SJSA1 (cell line): ENCODE results near the gene FGD6. TPM values are rescaled to one million over a fixed set of nuclear protein-coding genes. Genes with fewer than 3 reads are reported as not detected.

Experiments used
- DNase-seq, 2 experiments: peaks; one replicate each; pipeline ENCODE4 v3.0.0-alpha.2; 2015 to 2020; ENCODE audit warnings: low spot score in 2 of 2, low read depth in 1 of 2
- H3K27ac ChIP-seq: fragments of 250-450 bp; sonication (Bioruptor Pico); 2 replicates; pipeline ENCODE4 v1.5.1; 2020; ENCODE audit warnings: mild to moderate bottlenecking, moderate library complexity
- H3K27me3 ChIP-seq: fragments of 250-450 bp; sonication (Bioruptor Pico); replicated peaks from 2 replicates; pipeline ENCODE4 v1.5.1; 2020; ENCODE audit warnings: mild to moderate bottlenecking, moderate library complexity
- H3K36me3 ChIP-seq: fragments of 250-450 bp; sonication (Bioruptor Pico); 2 replicates; pipeline ENCODE4 v1.5.1; 2020; ENCODE audit warnings: mild to moderate bottlenecking
- H3K4me1 ChIP-seq: fragments of 250-450 bp; sonication (Bioruptor Pico); replicated peaks from 2 replicates; pipeline ENCODE4 v1.6.1; 2021; ENCODE audit warnings: mild to moderate bottlenecking
- H3K4me3 ChIP-seq: fragments of 250-450 bp; sonication (Bioruptor Pico); 2 replicates; pipeline ENCODE4 v1.5.1; 2020; ENCODE audit warnings: mild to moderate bottlenecking
- H3K9me3 ChIP-seq: fragments of 250-450 bp; sonication (Bioruptor Pico); replicated peaks from 2 replicates; pipeline ENCODE4 v1.5.1; 2020; ENCODE audit warnings: mild to moderate bottlenecking
- total RNA-seq: library from RNA; depleted of rRNA; stranded (reverse); fragments of >200 nt; shearing (Covaris generic); gene quantifications from 2 replicates; pipeline ENCODE4 v1.2.3, GENCODE V29; 2014; rRNA removed

Gene FGD6
- total RNA-seq, result 8.2 and 8.5 TPM in 2 replicates

DNA sequence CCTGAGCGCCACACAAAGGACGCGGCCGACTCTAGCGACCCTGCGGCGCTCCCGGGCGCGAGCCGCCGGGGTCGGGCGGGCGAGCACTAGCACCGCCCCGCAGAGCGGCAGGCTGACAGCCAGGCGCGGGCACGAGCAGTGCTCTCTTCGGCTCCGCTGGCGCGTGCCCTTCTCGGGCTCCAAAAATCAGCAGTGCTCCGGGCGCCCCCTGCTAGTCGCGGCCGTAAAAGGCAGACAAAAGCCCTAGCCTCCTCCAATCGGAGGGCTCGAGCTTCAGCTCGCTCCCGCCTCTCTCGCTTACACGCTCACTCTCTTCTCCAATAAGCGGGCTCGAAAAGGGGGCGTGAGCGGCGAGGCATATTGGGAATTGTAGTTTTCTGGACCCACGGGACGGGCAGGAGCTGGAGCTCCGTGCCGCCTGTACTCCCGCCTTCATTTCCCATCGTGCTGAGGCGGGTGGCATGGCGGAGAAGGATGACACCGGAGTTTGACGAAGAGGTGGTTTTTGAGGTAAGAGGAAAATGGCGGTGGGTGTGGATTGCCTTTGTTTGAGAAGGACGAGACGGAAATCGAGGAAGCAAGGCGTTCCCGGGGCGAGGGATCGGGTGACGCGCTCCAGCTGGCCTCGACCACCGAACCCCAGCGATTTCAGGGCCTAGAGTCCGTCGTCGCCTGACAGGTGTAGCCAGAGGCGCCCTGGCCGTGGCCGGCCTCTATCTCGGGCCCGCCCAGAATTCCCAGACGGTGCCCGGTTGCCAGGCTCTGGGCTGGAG lies at the start of gene FGD6, which contains the start of gene VEZT:
TSS of gene FGD6 (minus strand) at position 91 of the 773 bp plus-strand sequence. CDS start 227 bp downstream, outside the sequence.
TSS of gene VEZT (plus strand) at position 431 of the 773 bp plus-strand sequence. CDS start at position 475, 44 bp downstream.
- Histone ChIP-seq H3K27me3 (no peaks in the 10 kb centered on the region), H3K4me1 (peaks cover 19% of the 10 kb centered on the region; the same call in 1 of the 2 replicates), H3K9me3 (no peaks in the 10 kb centered on the region), H3K4me3 (peak within 1 kb of the TSS; percentile 72), H3K27ac (peak within 1 kb of the TSS; percentile 70), H3K36me3 (peaks cover 3% of the 10 kb centered on the region)
- peak; percentile 99 to 100 for DNase-seq

GRCh38 chr12:95266254-95266653 lies 49.0 kb upstream of the FGD6 start:
- Histone ChIP-seq H3K9me3 (no peaks in the 10 kb centered on the region), H3K4me1 (no peaks in the 10 kb centered on the region), H3K4me3 (no peak overlapping the region), H3K27ac (no peak overlapping the region), H3K36me3 (peaks cover 51% of the 10 kb centered on the region), H3K27me3 (no peaks in the 10 kb centered on the region)
- no peak for DNase-seq

GRCh38 chr12:95265765-95266164 lies 48.5 kb upstream of the FGD6 start:
- DNase-seq, result no peak
- no peaks in the 10 kb centered on the region for H3K27me3 ChIP-seq
- no peak overlapping the region for H3K4me3 ChIP-seq
- H3K9me3 ChIP-seq, result no peaks in the 10 kb centered on the region
- H3K27ac ChIP-seq, result no peak overlapping the region
- H3K4me1 ChIP-seq, result no peaks in the 10 kb centered on the region
- H3K36me3 ChIP-seq, result peaks cover 49% of the 10 kb centered on the region

- Histone ChIP-seq H3K4me3 (no peak overlapping the region), H3K9me3 (no peaks in the 10 kb centered on the region), H3K36me3 (peaks cover 46% of the 10 kb centered on the region), H3K27ac (no peak overlapping the region), H3K27me3 (no peaks in the 10 kb centered on the region), H3K4me1 (peaks cover 5% of the 10 kb centered on the region)
- DNase-seq, result no peak
Observed at GRCh38 chr12:95262808-95263207, 45.5 kb upstream of the FGD6 start.

- Histone ChIP-seq H3K36me3 (peaks cover 48% of the 10 kb centered on the region), H3K4me1 (peaks cover 13% of the 10 kb centered on the region), H3K9me3 (no peaks in the 10 kb centered on the region), H3K27ac (no peak overlapping the region), H3K27me3 (no peaks in the 10 kb centered on the region), H3K4me3 (no peak overlapping the region)
- DNase-seq, result no peak
Observed at GRCh38 chr12:95261109-95261508, 43.8 kb upstream of the FGD6 start.

GRCh38 chr12:95259368-95259767 lies 42.1 kb upstream of the FGD6 start:
- H3K36me3 ChIP-seq, result peaks cover 62% of the 10 kb centered on the region
- H3K9me3 ChIP-seq, result no peaks in the 10 kb centered on the region
- no peak overlapping the region for H3K4me3 ChIP-seq
- H3K27me3 ChIP-seq, result no peaks in the 10 kb centered on the region
- no peak overlapping the region for H3K27ac ChIP-seq
- peaks cover 13% of the 10 kb centered on the region for H3K4me1 ChIP-seq
- DNase-seq, result no peak

DNA sequence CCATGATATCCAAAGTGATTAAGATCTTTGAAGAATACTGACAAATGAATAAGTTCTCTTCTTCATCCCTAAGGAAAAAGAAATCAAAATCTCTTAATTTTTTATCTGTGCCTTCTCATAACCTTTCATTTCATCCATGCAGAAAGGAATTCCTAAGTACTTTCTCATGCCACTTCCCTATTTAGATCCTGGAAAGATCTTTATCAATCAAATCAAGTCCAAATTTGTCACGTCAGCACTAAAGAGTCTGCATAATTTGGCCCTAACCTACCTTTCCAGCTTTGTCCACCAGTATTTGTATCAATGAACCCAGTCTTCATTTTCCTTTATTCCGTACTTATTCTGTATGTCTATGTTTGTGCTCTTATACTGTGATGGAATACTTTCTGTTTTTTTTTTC lies 41.5 kb upstream of the FGD6 start:
- Histone ChIP-seq H3K36me3 (peaks cover 63% of the 10 kb centered on the region), H3K4me1 (peaks cover 13% of the 10 kb centered on the region), H3K27ac (no peak overlapping the region), H3K4me3 (no peak overlapping the region), H3K9me3 (no peaks in the 10 kb centered on the region), H3K27me3 (no peaks in the 10 kb centered on the region)
- DNase-seq, result no peak

DNA sequence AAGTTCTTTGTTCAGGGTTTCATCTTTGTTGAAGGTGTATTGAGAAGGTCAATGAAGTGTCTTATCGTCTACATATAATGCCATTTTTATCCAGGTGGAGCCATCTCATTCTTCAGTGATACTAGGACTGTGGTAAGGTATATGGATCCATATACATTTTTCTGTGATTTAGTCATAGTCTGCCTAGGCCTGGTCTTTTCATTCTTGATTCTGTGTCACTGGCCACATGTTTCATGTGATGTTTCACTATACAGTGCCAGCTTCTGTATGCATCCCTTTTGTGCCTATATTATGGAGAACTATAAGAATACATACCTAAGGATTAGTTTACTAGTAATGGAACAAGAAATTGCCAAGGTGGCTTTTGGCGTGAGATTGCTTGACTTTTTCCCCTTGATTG lies 40.9 kb upstream of the FGD6 start:
- peak overlapping the region; percentile 29; the same call in 1 of the 2 replicates for H3K27ac ChIP-seq
- no peak for DNase-seq

DNA sequence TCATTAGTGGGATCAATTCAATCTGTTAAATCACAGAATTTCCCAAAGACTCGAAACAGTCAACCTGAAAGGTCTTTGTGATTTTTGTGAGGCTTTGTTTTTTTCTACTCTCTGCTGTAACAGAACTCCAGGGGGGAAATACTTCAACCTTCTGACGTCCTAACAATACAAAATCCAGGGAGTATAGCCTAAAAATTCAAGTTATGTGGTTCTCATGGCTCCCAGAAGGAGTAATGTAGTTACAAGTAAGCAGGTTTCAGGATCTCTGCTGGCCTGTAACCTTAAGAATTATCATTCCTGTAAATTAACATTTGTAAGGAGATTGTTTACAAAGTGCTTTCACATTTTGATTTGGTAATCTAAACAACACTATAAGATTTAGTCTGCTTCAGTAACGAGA lies 40.3 kb upstream of the FGD6 start:
- Histone ChIP-seq H3K9me3 (no peaks in the 10 kb centered on the region), H3K27ac (peak overlapping the region; percentile 29), H3K36me3 (peaks cover 57% of the 10 kb centered on the region), H3K27me3 (no peaks in the 10 kb centered on the region), H3K4me3 (no peak overlapping the region), H3K4me1 (peaks cover 13% of the 10 kb centered on the region)
- peak in 1 of 2 experiments; percentile 23 for DNase-seq

More for the DNA sequence above, 40.9 kb upstream of the FGD6 start:
- Histone ChIP-seq H3K4me3 (no peak overlapping the region), H3K4me1 (peaks cover 13% of the 10 kb centered on the region), H3K9me3 (no peaks in the 10 kb centered on the region), H3K27me3 (no peaks in the 10 kb centered on the region), H3K36me3 (peaks cover 60% of the 10 kb centered on the region)

DNA sequence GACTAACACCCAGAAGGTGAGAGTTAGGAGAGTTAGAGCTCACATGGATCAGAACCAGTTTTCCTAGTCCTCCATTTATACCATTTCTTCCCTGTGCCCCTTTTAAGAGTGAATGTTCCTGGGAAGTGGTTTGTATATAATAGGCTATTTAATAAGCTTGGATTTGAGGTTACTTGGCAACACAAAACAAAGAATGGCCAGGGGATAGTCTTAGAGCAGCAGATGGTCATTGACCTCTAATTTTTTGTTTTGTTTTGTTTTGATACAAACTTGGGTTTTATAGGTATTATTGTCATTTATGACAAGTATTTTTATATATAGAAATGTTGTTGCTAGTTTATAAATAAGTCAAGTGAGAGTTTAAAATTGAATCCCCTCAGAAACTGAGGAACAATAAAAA lies 36.1 kb upstream of the FGD6 start:
- no peaks in the 10 kb centered on the region for H3K9me3 ChIP-seq
- no peaks in the 10 kb centered on the region for H3K27me3 ChIP-seq
- DNase-seq, result no peak
- H3K36me3 ChIP-seq, result peaks cover 54% of the 10 kb centered on the region
- peaks cover 25% of the 10 kb centered on the region for H3K4me1 ChIP-seq
- H3K4me3 ChIP-seq, result no peak overlapping the region
- no peak overlapping the region for H3K27ac ChIP-seq

GRCh38 chr12:95248604-95249360 lies 31.5 kb upstream of the FGD6 start:
- Histone ChIP-seq H3K9me3 (no peaks in the 10 kb centered on the region), H3K27ac (peak overlapping the region; percentile 19; the same call in 1 of the 2 replicates)
- DNase-seq, result peak in 1 of 2 experiments; percentile 33

DNA sequence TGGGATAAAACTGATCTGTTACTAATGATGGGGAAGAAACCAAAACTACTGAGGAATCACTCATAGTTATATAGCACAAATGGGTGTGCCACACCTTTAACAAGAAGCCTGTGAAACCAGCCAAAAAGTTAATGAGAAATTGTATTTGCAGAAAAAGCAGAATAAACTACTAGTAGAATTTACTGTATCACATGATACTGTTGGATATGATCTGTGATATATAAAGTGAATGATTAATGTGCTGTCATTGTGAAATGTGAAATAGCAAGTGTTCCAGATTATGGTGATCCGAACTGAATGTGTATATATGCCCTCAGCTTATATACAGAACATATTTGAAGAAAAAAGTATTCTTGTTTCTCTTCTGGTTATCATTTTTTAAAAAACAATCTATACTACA lies 30.8 kb upstream of the FGD6 start:
- Histone ChIP-seq H3K9me3 (no peaks in the 10 kb centered on the region), H3K4me1 (peaks cover 37% of the 10 kb centered on the region), H3K27me3 (no peaks in the 10 kb centered on the region), H3K36me3 (peaks cover 15% of the 10 kb centered on the region), H3K4me3 (no peak overlapping the region), H3K27ac (no peak overlapping the region)
- DNase-seq, result no peak

More at GRCh38 chr12:95248604-95249360, 31.5 kb upstream of the FGD6 start:
- Histone ChIP-seq H3K4me3 (no peak overlapping the region), H3K36me3 (peaks cover 17% of the 10 kb centered on the region), H3K4me1 (peaks cover 37% of the 10 kb centered on the region), H3K27me3 (no peaks in the 10 kb centered on the region)

DNA sequence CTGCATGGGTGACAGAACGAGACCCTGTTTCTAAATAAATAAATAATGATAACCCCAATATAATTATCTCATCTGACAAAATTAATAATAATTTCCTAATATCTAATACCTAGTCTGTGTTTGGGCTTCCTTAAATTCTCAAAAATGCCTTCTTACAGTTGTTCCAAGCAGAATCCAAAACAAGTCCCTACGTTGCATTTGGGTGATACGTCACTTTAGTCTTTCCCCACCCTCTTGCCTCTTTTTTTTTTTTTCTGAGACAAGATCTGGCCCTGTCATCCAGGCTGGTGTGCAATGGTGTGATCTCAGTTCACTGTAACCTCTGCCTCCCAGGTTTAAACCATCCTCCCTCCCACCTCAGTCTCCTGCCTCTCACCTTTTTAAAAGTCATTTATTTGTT lies 27.1 kb upstream of the FGD6 start:
- DNase-seq, result no peak
- no peak overlapping the region for H3K4me3 ChIP-seq
- no peak overlapping the region for H3K27ac ChIP-seq
- peaks cover 33% of the 10 kb centered on the region for H3K4me1 ChIP-seq
- no peaks in the 10 kb centered on the region for H3K9me3 ChIP-seq
- peaks cover 18% of the 10 kb centered on the region for H3K36me3 ChIP-seq
- no peaks in the 10 kb centered on the region for H3K27me3 ChIP-seq
